ENCODE measurements around the gene CECR2. TPM values are rescaled to one million over a fixed set of nuclear protein-coding genes. Genes with fewer than 3 reads are reported as not detected.

The CECR2 gene
- polyA plus RNA-seq, 1 donor from 2014 or later, result 2.1 TPM

DNA sequence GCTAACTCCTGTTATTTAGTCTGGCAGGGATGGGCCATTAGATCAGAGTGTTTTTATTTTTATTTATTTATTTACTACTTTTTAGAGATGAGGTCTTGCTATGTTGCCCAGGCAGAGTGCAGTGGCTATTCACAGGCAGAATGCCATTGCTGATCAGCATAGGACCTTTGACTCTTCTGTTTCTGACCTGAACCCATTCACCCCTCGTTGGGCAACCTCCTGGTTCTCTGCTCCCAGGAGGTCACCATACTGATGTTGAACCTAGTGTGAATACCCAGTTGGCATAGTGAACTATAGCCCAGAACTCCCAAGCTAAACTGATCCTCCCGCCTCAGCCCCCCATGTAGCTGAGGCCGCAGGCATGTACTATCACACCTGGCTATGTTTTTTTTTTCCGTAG lies 16.5 kb upstream of the CECR2 start:
- Histone ChIP-seq H3K36me3 (ENCODE audit: insufficient read depth, low read length) (no peaks in the 10 kb centered on the region), H2AFZ (ENCODE audit: low read depth, low read length) (no peak overlapping the region), H3K79me2 (replicated peaks; ENCODE audit: insufficient read depth, low read length) (no peaks in the 10 kb centered on the region), H3K9ac (ENCODE audit: low read length) (no peak overlapping the region), H3F3A (ENCODE audit: insufficient read depth, low read length, poor library complexity, severe bottlenecking) (no peaks in the 10 kb centered on the region), H3K27me3 (ENCODE audit: insufficient read depth, low read depth, low read length) (no peaks in the 10 kb centered on the region), H4K20me1 (ENCODE audit: insufficient read depth) (no peaks in the 10 kb centered on the region), H3K9me3 (ENCODE audit: low read length) (no peaks in the 10 kb centered on the region), H3K4me2 (ENCODE audit: low read length) (no peak overlapping the region), H3K4me3 (ENCODE audit: low read length) (no peak overlapping the region), H3K27ac (ENCODE audit: low read length) (no peak overlapping the region), H3K9me2 (ENCODE audit: insufficient read depth, low read length) (no peaks in the 10 kb centered on the region)
- TF ChIP-seq POLR2AphosphoS5 (IDR thresholded peaks at IDR 0.05), result no peak
- no peak for TF ChIP-seq EP300 (conservative IDR thresholded peaks at IDR 0.05; ENCODE audit: poor library complexity, severe bottlenecking)
- no peak for TF ChIP-seq RAD21 (conservative IDR thresholded peaks at IDR 0.05)
- no peak for TF ChIP-seq EZH2 (IDR thresholded peaks at IDR 0.05; ENCODE audit: borderline replicate concordance, insufficient read depth, low read length, poor library complexity, severe bottlenecking)
- TF ChIP-seq, protein P1, sequence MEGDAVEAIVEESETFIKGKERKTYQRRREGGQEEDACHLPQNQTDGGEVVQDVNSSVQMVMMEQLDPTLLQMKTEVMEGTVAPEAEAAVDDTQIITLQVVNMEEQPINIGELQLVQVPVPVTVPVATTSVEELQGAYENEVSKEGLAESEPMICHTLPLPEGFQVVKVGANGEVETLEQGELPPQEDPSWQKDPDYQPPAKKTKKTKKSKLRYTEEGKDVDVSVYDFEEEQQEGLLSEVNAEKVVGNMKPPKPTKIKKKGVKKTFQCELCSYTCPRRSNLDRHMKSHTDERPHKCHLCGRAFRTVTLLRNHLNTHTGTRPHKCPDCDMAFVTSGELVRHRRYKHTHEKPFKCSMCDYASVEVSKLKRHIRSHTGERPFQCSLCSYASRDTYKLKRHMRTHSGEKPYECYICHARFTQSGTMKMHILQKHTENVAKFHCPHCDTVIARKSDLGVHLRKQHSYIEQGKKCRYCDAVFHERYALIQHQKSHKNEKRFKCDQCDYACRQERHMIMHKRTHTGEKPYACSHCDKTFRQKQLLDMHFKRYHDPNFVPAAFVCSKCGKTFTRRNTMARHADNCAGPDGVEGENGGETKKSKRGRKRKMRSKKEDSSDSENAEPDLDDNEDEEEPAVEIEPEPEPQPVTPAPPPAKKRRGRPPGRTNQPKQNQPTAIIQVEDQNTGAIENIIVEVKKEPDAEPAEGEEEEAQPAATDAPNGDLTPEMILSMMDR (IDR thresholded peaks at IDR 0.05; ENCODE audit: poor library complexity, severe bottlenecking), result no peak
- no peak for TF ChIP-seq SMC3 (conservative IDR thresholded peaks at IDR 0.05; ENCODE audit: poor library complexity)
- TF ChIP-seq TAF1 (IDR thresholded peaks at IDR 0.05; ENCODE audit: low read depth), result no peak
- TF ChIP-seq, protein P2, sequence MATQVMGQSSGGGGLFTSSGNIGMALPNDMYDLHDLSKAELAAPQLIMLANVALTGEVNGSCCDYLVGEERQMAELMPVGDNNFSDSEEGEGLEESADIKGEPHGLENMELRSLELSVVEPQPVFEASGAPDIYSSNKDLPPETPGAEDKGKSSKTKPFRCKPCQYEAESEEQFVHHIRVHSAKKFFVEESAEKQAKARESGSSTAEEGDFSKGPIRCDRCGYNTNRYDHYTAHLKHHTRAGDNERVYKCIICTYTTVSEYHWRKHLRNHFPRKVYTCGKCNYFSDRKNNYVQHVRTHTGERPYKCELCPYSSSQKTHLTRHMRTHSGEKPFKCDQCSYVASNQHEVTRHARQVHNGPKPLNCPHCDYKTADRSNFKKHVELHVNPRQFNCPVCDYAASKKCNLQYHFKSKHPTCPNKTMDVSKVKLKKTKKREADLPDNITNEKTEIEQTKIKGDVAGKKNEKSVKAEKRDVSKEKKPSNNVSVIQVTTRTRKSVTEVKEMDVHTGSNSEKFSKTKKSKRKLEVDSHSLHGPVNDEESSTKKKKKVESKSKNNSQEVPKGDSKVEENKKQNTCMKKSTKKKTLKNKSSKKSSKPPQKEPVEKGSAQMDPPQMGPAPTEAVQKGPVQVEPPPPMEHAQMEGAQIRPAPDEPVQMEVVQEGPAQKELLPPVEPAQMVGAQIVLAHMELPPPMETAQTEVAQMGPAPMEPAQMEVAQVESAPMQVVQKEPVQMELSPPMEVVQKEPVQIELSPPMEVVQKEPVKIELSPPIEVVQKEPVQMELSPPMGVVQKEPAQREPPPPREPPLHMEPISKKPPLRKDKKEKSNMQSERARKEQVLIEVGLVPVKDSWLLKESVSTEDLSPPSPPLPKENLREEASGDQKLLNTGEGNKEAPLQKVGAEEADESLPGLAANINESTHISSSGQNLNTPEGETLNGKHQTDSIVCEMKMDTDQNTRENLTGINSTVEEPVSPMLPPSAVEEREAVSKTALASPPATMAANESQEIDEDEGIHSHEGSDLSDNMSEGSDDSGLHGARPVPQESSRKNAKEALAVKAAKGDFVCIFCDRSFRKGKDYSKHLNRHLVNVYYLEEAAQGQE (IDR thresholded peaks at IDR 0.05; ENCODE audit: borderline replicate concordance), result no peak

DNA sequence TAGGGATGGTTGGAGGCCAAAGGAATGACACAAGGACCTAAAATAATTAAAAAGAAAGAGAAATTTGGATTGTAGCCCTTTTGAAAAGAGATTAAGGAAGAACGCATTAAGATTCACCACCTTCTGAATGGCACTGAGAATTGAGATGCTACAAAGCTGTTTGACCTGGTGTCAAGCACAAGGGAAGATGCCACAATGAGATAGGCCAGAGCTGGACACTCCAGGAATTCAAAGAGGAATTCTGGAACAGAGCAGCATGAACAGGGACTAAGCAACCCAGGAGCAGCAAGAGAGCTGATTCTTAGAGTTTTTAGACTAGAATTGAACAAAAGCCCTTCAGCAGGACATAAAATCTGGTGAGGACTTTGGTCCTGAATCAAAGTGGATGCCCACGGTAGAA lies 11.6 kb upstream of the CECR2 start:
- H3K4me3 ChIP-seq (ENCODE audit: low read length), result no peak overlapping the region
- no peaks in the 10 kb centered on the region for H3K36me3 ChIP-seq (ENCODE audit: insufficient read depth, low read length)
- no peak overlapping the region for H2AFZ ChIP-seq (ENCODE audit: low read depth, low read length)
- H3F3A ChIP-seq (ENCODE audit: insufficient read depth, low read length, poor library complexity, severe bottlenecking), result no peaks in the 10 kb centered on the region
- H3K9me2 ChIP-seq (ENCODE audit: insufficient read depth, low read length), result no peaks in the 10 kb centered on the region
- no peaks in the 10 kb centered on the region for H3K27me3 ChIP-seq (ENCODE audit: insufficient read depth, low read depth, low read length)
- no peak overlapping the region for H3K27ac ChIP-seq (ENCODE audit: low read length)
- TF ChIP-seq SMC3 (conservative IDR thresholded peaks at IDR 0.05; ENCODE audit: poor library complexity) (no peak), MXI1 (conservative IDR thresholded peaks at IDR 0.05; ENCODE audit: poor library complexity, severe bottlenecking) (no peak), TAF1 (IDR thresholded peaks at IDR 0.05; ENCODE audit: low read depth) (no peak), EP300 (conservative IDR thresholded peaks at IDR 0.05; ENCODE audit: poor library complexity, severe bottlenecking) (no peak), RAD21 (conservative IDR thresholded peaks at IDR 0.05) (no peak), EZH2 (IDR thresholded peaks at IDR 0.05; ENCODE audit: borderline replicate concordance, insufficient read depth, low read length, poor library complexity, severe bottlenecking) (no peak), POLR2AphosphoS5 (IDR thresholded peaks at IDR 0.05) (no peak)
- TF ChIP-seq, protein P1 (IDR thresholded peaks at IDR 0.05; ENCODE audit: poor library complexity, severe bottlenecking), result no peak
- TF ChIP-seq, protein P2 (IDR thresholded peaks at IDR 0.05; ENCODE audit: borderline replicate concordance), result no peak
- H3K79me2 ChIP-seq (replicated peaks; ENCODE audit: insufficient read depth, low read length), result no peaks in the 10 kb centered on the region
- H3K4me2 ChIP-seq (ENCODE audit: low read length), result no peak overlapping the region
- H4K20me1 ChIP-seq (ENCODE audit: insufficient read depth), result no peaks in the 10 kb centered on the region
- no peak overlapping the region for H3K9ac ChIP-seq (ENCODE audit: low read length)
- H3K9me3 ChIP-seq (ENCODE audit: low read length), result no peaks in the 10 kb centered on the region
